ENCODE data around the gene HYOU1.

- no peak for TF ChIP-seq CTCF (IDR thresholded peaks at IDR 0.05 in 4 of 5, conservative IDR thresholded peaks at IDR 0.05 in 1 of 5)
- no peak for TF ChIP-seq POLR2A (IDR thresholded peaks at IDR 0.05)
These were observed 32.4 kb downstream of the HYOU1 start for GRCh38 chr11:119024430-119025098.
